Karpas-422 (cell line): ENCODE results near the gene MAGI1. TPM values are rescaled to one million over a fixed set of nuclear protein-coding genes. Genes with fewer than 3 reads are reported as not detected.

Experiments used
- DNase-seq: peaks from one replicate; pipeline ENCODE4 v3.0.0-alpha.2; 2015
- H2AFZ ChIP-seq: fragments of 200-600 bp; sonication (generic); 2 replicates; pipeline ENCODE4 v1.6.1; 2014; ENCODE audit warnings: antibody characterized with exemption, low read length, mixed read lengths
- H3K27ac ChIP-seq: fragments of 200-600 bp; sonication (generic); 2 replicates; pipeline ENCODE4 v1.5.1; 2014; ENCODE audit warnings: mild to moderate bottlenecking, low read length, moderate library complexity
- H3K27me3 ChIP-seq: fragments of 200-600 bp; sonication (generic); 2 replicates; pipeline ENCODE4 v1.6.1; 2014; ENCODE audit warnings: low read length, mixed read lengths
- H3K36me3 ChIP-seq: fragments of 200-600 bp; sonication (generic); 2 replicates; pipeline ENCODE4 v1.6.1; 2014; ENCODE audit warnings: low read length, mixed read lengths; ENCODE audit not compliant: insufficient read depth
- H3K4me1 ChIP-seq: fragments of 200-600 bp; sonication (generic); 2 replicates; pipeline ENCODE4 v1.6.1; 2014; ENCODE audit warnings: mild to moderate bottlenecking, low read length, mixed read lengths
- H3K4me2 ChIP-seq: fragments of 200-600 bp; sonication (generic); 2 replicates; pipeline ENCODE4 v1.6.1; 2014; ENCODE audit warnings: low read length, low read depth, mild to moderate bottlenecking; ENCODE audit not compliant: poor library complexity, severe bottlenecking
- H3K4me3 ChIP-seq: fragments of 200-600 bp; sonication (generic); 2 replicates; pipeline ENCODE4 v1.5.1; 2014; ENCODE audit warnings: mild to moderate bottlenecking, antibody characterized with exemption, low read length, mixed read lengths
- H3K79me2 ChIP-seq: fragments of 200-600 bp; sonication (generic); 2 replicates; pipeline ENCODE4 v1.6.1; 2014; ENCODE audit warnings: mild to moderate bottlenecking, low read length, mixed read lengths
- H3K9ac ChIP-seq: fragments of 200-600 bp; sonication (generic); 2 replicates; pipeline ENCODE4 v1.6.0; 2014; ENCODE audit warnings: low read length
- H3K9me2 ChIP-seq: fragments of 200-600 bp; sonication (generic), shearing (Covaris generic); replicated peaks from 2 replicates; pipeline ENCODE4 v1.6.0; 2014; ENCODE audit warnings: mild to moderate bottlenecking, low read length, moderate library complexity; ENCODE audit not compliant: insufficient read depth
- H3K9me3 ChIP-seq: fragments of 300-700, 200-600 bp; sonication (generic); 2 replicates; pipeline ENCODE4 v1.6.1; 2014; ENCODE audit warnings: low read length, mixed read lengths
- H4K20me1 ChIP-seq: fragments of 200-600 bp; sonication (generic); 2 replicates; pipeline ENCODE4 v1.6.1; 2014; ENCODE audit warnings: mild to moderate bottlenecking, antibody characterized with exemption, low read length, low read depth; ENCODE audit not compliant: insufficient read depth
- total RNA-seq: library from RNA; depleted of rRNA; stranded (reverse); fragments of >200 nt; shearing (Covaris generic); gene quantifications from 2 replicates; pipeline ENCODE4 v1.2.3, GENCODE V29; 2014; ENCODE audit warnings: low replicate concordance

Gene MAGI1
- total RNA-seq, 1 experiment from 2014 or later: 0.71 TPM

GRCh38 chr3:65905771-65906170 lies 132.9 kb downstream of the MAGI1 start:
- Histone ChIP-seq H3K9ac (no peak overlapping the region), H3K27ac (no peak overlapping the region), H3K4me3 (no peak overlapping the region), H3K4me1 (no peaks in the 10 kb centered on the region), H3K27me3 (no peaks in the 10 kb centered on the region), H3K9me3 (no peaks in the 10 kb centered on the region), H3K4me2 (no peak overlapping the region), H3K79me2 (no peaks in the 10 kb centered on the region), H3K36me3 (no peaks in the 10 kb centered on the region), H3K9me2 (no peaks in the 10 kb centered on the region), H4K20me1 (no peaks in the 10 kb centered on the region), H2AFZ (no peak overlapping the region)
- DNase-seq: no peak

DNA sequence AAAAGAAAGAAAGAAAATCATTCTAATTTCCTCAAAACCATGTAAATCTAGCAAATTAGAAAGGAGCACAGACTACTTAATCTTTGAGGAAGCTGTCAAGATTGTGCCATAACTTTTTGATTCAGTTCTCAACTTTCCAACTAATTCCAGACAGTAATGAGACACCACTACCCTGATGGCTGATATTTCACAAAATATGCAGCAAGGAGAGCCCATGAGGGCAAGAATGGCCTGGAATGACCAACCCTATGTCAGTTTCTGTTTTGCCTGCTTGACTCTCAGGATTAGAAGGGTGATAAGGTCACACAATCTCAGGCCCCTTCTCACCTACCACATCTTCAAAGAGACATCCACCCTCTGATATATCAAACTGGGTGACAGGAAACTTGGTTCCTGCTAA lies 134.7 kb downstream of the MAGI1 start:
- DNase-seq: no peak
- Histone ChIP-seq H3K9me2 (no peaks in the 10 kb centered on the region), H3K9me3 (no peaks in the 10 kb centered on the region), H3K4me3 (no peak overlapping the region), H3K4me2 (no peak overlapping the region), H3K9ac (no peak overlapping the region), H3K79me2 (no peaks in the 10 kb centered on the region), H3K36me3 (no peaks in the 10 kb centered on the region), H3K4me1 (no peaks in the 10 kb centered on the region), H4K20me1 (no peaks in the 10 kb centered on the region), H2AFZ (no peak overlapping the region), H3K27me3 (no peaks in the 10 kb centered on the region), H3K27ac (no peak overlapping the region)

DNA sequence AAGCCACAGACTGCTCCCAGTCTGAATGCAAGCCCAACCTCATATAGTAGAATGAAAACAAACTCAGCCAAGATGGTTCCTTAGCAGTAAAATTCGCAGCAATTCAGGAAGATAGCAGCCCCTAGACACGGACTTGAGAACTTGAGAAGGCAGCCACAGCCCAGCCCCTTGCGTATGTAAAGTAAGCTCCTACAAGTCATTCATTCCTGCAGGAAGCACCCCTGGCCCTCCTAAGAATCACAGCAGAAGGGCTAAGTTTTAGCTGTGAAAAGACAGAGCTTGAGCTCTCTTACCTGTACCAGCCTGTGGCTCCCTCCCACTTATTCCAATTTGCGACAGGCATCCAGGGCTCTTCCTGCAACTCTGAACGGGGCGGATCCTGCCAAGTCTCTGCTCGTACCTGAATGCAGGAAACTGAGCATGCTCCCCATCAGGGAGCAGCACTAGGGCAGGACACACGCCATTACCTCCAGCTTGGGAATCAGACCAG lies 136.4 kb downstream of the MAGI1 start:
- Histone ChIP-seq H3K4me1 (no peaks in the 10 kb centered on the region), H2AFZ (no peak overlapping the region), H3K4me3 (no peak overlapping the region), H3K4me2 (no peak overlapping the region), H3K79me2 (no peaks in the 10 kb centered on the region), H3K36me3 (no peaks in the 10 kb centered on the region), H3K27me3 (no peaks in the 10 kb centered on the region), H3K9me3 (no peaks in the 10 kb centered on the region), H4K20me1 (no peaks in the 10 kb centered on the region), H3K9ac (no peak overlapping the region), H3K9me2 (no peaks in the 10 kb centered on the region), H3K27ac (no peak overlapping the region)
- DNase-seq: no peak

- no peaks in the 10 kb centered on the region for H3K27me3 ChIP-seq
- H3K4me1 ChIP-seq: no peaks in the 10 kb centered on the region
- DNase-seq: no peak
- no peak overlapping the region for H3K27ac ChIP-seq
- no peaks in the 10 kb centered on the region for H3K36me3 ChIP-seq
- H3K9ac ChIP-seq: no peak overlapping the region
- no peaks in the 10 kb centered on the region for H3K79me2 ChIP-seq
- no peak overlapping the region for H2AFZ ChIP-seq
- no peaks in the 10 kb centered on the region for H4K20me1 ChIP-seq
- H3K4me3 ChIP-seq: no peak overlapping the region
- no peaks in the 10 kb centered on the region for H3K9me2 ChIP-seq
- H3K9me3 ChIP-seq: no peaks in the 10 kb centered on the region
- H3K4me2 ChIP-seq: no peak overlapping the region
These were observed 137.5 kb downstream of the MAGI1 start for GRCh38 chr3:65901226-65901625.

GRCh38 chr3:65899226-65899625 lies 139.5 kb downstream of the MAGI1 start:
- Histone ChIP-seq H3K4me3 (no peak overlapping the region), H3K4me2 (no peak overlapping the region), H3K4me1 (no peaks in the 10 kb centered on the region), H3K27ac (no peak overlapping the region), H3K9me3 (no peaks in the 10 kb centered on the region), H3K9ac (no peak overlapping the region), H3K9me2 (no peaks in the 10 kb centered on the region), H3K27me3 (no peaks in the 10 kb centered on the region), H3K36me3 (no peaks in the 10 kb centered on the region), H3K79me2 (no peaks in the 10 kb centered on the region), H4K20me1 (no peaks in the 10 kb centered on the region), H2AFZ (no peak overlapping the region)
- DNase-seq: no peak

GRCh38 chr3:65897766-65898165 lies 141.0 kb downstream of the MAGI1 start:
- Histone ChIP-seq H4K20me1 (no peaks in the 10 kb centered on the region), H3K36me3 (no peaks in the 10 kb centered on the region), H3K9ac (no peak overlapping the region), H3K27me3 (no peaks in the 10 kb centered on the region), H3K27ac (no peak overlapping the region), H3K9me3 (no peaks in the 10 kb centered on the region), H3K9me2 (no peaks in the 10 kb centered on the region), H3K4me2 (no peak overlapping the region), H3K79me2 (no peaks in the 10 kb centered on the region), H3K4me3 (no peak overlapping the region), H3K4me1 (no peaks in the 10 kb centered on the region), H2AFZ (no peak overlapping the region)
- no peak for DNase-seq

DNA sequence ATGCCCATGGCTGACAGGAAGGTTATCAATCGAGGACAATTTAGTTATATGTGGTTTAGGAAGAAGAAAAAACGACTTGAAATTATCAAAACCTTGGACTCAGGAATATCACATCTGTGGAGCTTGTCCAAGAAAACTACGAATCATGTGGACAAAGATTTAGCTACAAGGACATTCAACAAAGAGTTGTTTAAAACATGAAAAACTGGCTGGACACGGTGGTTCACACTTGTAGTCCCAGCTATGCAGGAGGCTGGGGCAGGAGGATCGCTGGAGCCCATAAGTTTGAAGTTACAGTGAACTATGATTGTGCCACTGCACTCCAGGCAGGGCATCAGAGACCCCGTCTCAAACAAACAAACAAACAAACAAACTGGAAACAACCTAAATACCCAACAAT lies 142.4 kb downstream of the MAGI1 start:
- Histone ChIP-seq H3K9me2 (no peaks in the 10 kb centered on the region), H4K20me1 (no peaks in the 10 kb centered on the region), H3K79me2 (no peaks in the 10 kb centered on the region)

GRCh38 chr3:65894679-65895453 lies 143.9 kb downstream of the MAGI1 start:
- H3K27me3 ChIP-seq: no peaks in the 10 kb centered on the region
- no peak overlapping the region for H3K4me2 ChIP-seq
- H3K79me2 ChIP-seq: no peaks in the 10 kb centered on the region
- H3K9me2 ChIP-seq: no peaks in the 10 kb centered on the region
- H3K4me3 ChIP-seq: no peak overlapping the region
- H3K27ac ChIP-seq: no peak overlapping the region
- no peaks in the 10 kb centered on the region for H3K9me3 ChIP-seq
- H4K20me1 ChIP-seq: no peaks in the 10 kb centered on the region
- H2AFZ ChIP-seq: no peak overlapping the region
- H3K36me3 ChIP-seq: no peaks in the 10 kb centered on the region
- DNase-seq: no peak
- no peaks in the 10 kb centered on the region for H3K4me1 ChIP-seq
- H3K9ac ChIP-seq: no peak overlapping the region

More for the DNA sequence above, 142.4 kb downstream of the MAGI1 start:
- no peaks in the 10 kb centered on the region for H3K36me3 ChIP-seq
- H3K4me3 ChIP-seq: no peak overlapping the region
- H3K27me3 ChIP-seq: no peaks in the 10 kb centered on the region
- no peak for DNase-seq
- H3K4me1 ChIP-seq: no peaks in the 10 kb centered on the region
- H3K4me2 ChIP-seq: no peak overlapping the region
- no peak overlapping the region for H3K27ac ChIP-seq
- no peaks in the 10 kb centered on the region for H3K9me3 ChIP-seq
- H2AFZ ChIP-seq: no peak overlapping the region
- H3K9ac ChIP-seq: no peak overlapping the region
